Occipital lobe (tissue), 2 donors: ENCODE data around the gene PDCD1LG2. TPM values are rescaled to one million over a fixed set of nuclear protein-coding genes. Genes with fewer than 3 reads are reported as not detected.
"Not testable (repeated sequence)": the region's sequence is repeated elsewhere in the genome, so short reads cannot be mapped to it uniquely, and the experiment has no call there.

Experiments
- DNase-seq: peaks from one replicate; lab custom pipeline; 2025; lab: John Stamatoyannopoulos, UW
- total RNA-seq: library from RNA; depleted of rRNA; stranded (reverse); fragments of >200 nt; gene quantifications from one replicate; pipeline ENCODE4 v1.2.3, GENCODE V29; 2014

PDCD1LG2 gene
- total RNA-seq, 1 donor from 2014 or later, result 0.62 TPM

DNA sequence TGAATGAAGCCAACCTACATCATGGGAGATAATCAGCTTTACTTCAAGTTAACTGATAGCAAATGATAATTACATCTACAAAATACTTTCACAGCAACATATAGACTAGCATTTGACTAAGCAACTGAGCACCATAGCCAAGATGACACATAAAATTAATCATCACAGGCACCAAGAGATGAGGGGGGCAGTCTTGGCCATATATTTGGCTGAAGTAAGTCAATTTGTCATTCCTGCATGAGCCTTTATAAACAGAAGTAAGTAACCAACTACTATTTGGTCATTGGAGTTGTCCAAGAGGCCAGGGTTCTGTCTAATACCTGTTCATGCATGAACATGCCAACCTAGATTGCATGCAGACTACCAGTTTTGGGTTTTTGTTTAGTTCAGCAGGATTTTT is 53.6 kb downstream of the PDCD1LG2 start:
- DNase-seq, result no peak

GRCh38 chr9:5566054-5566618 is 55.8 kb downstream of the PDCD1LG2 start:
- DNase-seq, result no peak

GRCh38 chr9:5568868-5569267 is 58.5 kb downstream of the PDCD1LG2 start:
- DNase-seq, result no peak

DNA sequence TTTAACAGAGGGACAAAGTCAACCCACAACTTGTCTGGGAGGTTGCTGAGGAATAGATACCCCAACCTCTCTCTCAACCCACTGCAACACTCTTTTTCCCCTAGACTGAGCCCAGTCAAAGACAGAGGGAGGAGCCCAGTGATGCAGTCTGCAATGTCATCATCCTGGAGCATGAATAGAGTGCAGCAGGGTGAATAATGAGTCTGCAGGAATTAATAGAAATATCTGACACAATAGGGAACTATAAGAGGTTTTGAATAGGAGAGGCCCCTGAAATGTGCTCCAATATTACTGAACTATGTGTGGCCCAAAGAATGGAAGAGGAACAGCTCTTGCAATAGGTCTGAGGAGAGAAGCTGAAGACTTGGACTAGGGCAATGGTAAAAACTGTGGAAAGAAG is 59.1 kb downstream of the PDCD1LG2 start:
- DNase-seq, result no peak

- DNase-seq, result no peak
These were observed 59.6 kb downstream of the PDCD1LG2 start for GRCh38 chr9:5569891-5570290.

DNA sequence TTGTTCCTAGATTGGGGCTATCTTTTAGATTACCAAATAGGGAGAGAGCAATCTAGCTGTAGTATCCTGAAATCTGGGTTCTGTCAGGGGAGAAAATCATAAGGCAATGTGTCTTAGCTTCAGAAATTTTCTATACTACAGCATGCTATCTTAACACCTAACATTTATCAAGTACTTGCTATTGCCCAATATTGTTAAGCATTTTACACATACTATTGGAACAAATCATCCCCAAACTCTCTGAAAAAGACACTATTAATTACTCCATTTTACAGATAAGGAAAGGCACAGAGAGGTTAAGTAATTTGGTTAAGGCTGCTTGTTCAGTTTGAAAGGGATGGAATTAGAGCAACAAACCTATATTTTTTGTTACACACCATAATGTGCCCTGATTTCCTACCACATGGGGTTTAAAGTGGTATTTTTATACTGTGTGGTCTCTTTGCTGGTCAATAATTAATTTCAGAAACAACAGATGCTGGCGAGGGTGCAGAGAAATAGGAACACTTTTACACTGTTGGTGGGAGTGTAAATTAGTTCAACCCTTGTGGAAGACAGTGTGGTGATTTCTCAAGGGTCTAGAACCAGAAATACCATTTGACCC is 61.4 kb downstream of the PDCD1LG2 start:
- no peak for DNase-seq

- no peak for DNase-seq
These were observed 63.8 kb downstream of the PDCD1LG2 start for GRCh38 chr9:5574097-5574496.

DNA sequence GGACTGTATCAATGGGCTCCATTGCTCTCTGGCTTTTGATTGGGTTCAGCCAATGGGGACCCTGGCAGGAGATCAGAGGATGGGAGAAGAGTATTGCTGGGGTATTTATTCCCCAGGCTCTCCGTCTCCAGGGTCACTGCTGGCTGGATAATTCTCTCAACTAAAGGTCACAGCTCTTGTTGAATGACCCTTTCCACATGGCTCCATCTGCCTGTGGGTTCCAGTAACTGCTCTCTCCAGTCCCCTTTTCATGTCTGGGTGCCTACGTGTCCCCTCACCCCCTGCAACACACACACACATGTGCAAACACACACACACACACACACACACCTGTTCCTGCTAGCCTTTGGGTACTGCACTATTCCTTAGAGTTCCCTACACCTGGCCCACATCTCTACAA is 64.7 kb downstream of the PDCD1LG2 start:
- DNase-seq, result no peak

- no peak for DNase-seq
These were observed 66.9 kb downstream of the PDCD1LG2 start for GRCh38 chr9:5577225-5577624.

- no peak for DNase-seq
These were observed 67.8 kb downstream of the PDCD1LG2 start for GRCh38 chr9:5578018-5578697.

DNA sequence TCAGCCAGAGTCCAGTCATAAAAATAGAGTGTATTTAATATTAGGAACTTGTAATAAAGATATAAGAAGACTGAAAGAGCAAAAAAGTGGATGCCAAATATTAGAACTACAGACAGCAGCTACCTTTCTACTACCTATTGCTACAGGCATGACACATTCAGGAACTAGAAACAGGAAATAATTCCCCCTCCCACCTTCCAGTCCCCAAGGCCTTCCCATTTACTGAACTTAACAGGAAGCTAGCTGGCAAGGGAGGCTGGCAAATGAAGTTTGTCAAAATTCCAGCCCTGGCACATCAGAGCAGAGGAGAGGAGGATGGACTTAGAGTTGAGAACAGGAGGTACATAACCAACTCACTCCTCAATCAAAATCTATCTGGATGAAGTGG is 68.4 kb downstream of the PDCD1LG2 start:
- DNase-seq, result no peak

GRCh38 chr9:5579881-5580280 is 69.5 kb downstream of the PDCD1LG2 start:
- DNase-seq, result no peak

DNA sequence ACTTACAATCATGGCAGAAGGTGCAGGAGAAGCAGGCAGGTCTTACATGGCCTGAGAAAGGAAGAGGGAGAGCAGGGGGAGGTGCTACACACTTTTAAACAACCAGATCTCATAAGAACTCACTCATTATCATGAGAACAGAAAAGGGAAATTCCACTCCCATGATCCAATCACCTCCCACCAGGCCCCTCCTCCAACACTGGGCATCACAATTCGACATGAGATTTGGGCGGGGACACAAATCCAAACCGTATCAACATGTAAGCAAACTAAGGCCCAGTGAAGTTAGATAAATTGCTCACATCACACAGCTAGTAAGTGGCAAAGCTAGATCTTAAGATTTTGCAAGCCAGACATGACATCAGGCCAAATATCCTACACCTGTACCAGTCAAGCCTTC is 70.3 kb downstream of the PDCD1LG2 start:
- DNase-seq, result no peak

DNA sequence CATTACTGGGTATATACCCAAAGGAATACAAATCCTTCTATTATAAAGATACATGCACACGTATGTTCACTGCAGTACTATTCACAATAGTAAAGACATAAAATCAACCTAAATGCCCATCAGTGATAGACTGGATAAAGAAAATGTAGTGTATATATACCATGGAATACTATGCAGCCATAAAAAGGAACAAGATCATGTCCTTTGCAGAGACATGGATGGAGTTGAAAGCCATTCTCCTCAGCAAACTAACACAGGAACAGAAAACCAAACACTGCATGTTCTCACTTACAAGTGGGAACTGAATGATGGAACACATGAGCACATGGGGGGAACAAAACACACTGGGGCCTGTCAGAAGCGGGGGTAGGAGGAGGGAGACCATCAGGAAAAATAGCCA is 71.4 kb downstream of the PDCD1LG2 start:
- DNase-seq, result not testable (repeated sequence)

GRCh38 chr9:5582835-5583195 is 72.5 kb downstream of the PDCD1LG2 start:
- no peak for DNase-seq

DNA sequence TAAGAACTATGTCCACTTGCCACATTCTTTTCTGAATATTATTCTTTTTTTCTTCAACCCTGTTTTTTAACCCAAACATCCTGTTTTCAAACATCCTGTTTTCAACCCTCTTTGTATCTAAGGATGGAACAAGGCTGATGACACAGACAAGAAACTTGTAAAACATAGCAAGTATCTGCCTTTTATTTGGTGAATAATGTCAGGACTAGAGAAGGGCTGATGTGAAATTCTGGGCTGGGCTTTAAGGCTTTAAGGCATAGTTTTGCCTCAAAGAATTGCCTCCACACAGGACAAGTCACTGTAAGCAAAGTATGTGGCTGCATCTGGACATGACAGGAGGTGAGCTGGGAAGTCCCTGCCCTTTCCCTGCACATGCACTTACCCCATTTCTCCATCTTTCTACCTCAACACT is 76.1 kb downstream of the PDCD1LG2 start:
- DNase-seq, result no peak

GRCh38 chr9:5587024-5587423 is 76.7 kb downstream of the PDCD1LG2 start:
- no peak for DNase-seq

GRCh38 chr9:5592231-5592630 is 81.9 kb downstream of the PDCD1LG2 start:
- no peak for DNase-seq

GRCh38 chr9:5592904-5593303 is 82.6 kb downstream of the PDCD1LG2 start:
- no peak for DNase-seq

- DNase-seq, result no peak
These were observed 83.6 kb downstream of the PDCD1LG2 start for GRCh38 chr9:5593904-5594303.

DNA sequence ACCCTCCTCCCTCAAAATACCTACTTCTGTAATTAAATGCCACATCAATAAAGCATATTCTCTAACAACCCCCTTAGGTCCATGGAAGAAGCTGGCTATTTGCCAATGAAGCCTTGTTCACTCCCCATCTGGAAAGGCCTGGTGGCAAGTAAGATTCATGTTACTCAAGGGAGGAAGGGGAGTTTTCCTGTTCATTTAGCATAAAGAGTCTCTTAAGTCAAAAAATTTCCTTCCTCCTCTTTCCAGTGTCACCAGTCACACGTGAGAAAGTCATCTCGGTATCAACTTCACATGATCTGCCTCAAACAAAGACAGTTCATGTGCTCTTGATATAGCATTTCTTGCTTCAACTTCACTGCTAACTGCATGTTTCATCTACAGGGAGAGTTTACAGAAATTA is 85.8 kb downstream of the PDCD1LG2 start:
- no peak for DNase-seq

GRCh38 chr9:5608298-5609225 is 98.2 kb downstream of the PDCD1LG2 start:
- DNase-seq, result no peak
